ENCODE measurements around the gene SMC1B. TPM values are rescaled to one million over a fixed set of nuclear protein-coding genes. Genes with fewer than 3 reads are reported as not detected.
"Not testable (repeated sequence)": the region's sequence is repeated elsewhere in the genome, so short reads cannot be mapped to it uniquely, and the experiment has no call there.

The SMC1B gene
- total RNA-seq (2014; rRNA removed) = not detected in 2 replicates
- polyA plus RNA-seq (2012) = not detected

GRCh38 chr22:45413368-45414211 is at the start of gene SMC1B, which contains the start of gene RIBC2:
Gene SMC1B, minus strand, starts transcription at chr22:45413599. Its CDS starts 32 bp downstream, at chr22:45413567.
Gene RIBC2, plus strand, starts transcription at chr22:45413693. Its CDS starts 194 bp downstream, at chr22:45413887.
- DNase-seq (ENCODE audit: low read depth) = peak; percentile 52

- DNase-seq (ENCODE audit: low read depth) = no peak
Measured at GRCh38 chr22:45462034-45462655, 48.7 kb upstream of the SMC1B start.

- DNase-seq (ENCODE audit: low read depth) = no peak
Measured at GRCh38 chr22:45460288-45461109, 47.1 kb upstream of the SMC1B start.

- DNase-seq (ENCODE audit: low read depth) = no peak
Measured at GRCh38 chr22:45459235-45459634, 45.8 kb upstream of the SMC1B start.

- no peak for DNase-seq (ENCODE audit: low read depth)
Measured at GRCh38 chr22:45458532-45458931, 45.1 kb upstream of the SMC1B start.

- no peak for DNase-seq (ENCODE audit: low read depth)
Measured at GRCh38 chr22:45456811-45457210, 43.4 kb upstream of the SMC1B start.

- no peak for DNase-seq (ENCODE audit: low read depth)
Measured at GRCh38 chr22:45455621-45456020, 42.2 kb upstream of the SMC1B start.

GRCh38 chr22:45455212-45455611 is 41.8 kb upstream of the SMC1B start:
- DNase-seq (ENCODE audit: low read depth) = no peak

- no peak for DNase-seq (ENCODE audit: low read depth)
Measured at GRCh38 chr22:45454275-45454674, 40.9 kb upstream of the SMC1B start.

GRCh38 chr22:45453764-45454163 is 40.4 kb upstream of the SMC1B start:
- no peak for DNase-seq (ENCODE audit: low read depth)

- no peak for DNase-seq (ENCODE audit: low read depth)
Measured at GRCh38 chr22:45452565-45453379, 39.4 kb upstream of the SMC1B start.

- DNase-seq (ENCODE audit: low read depth) = no peak
Measured at GRCh38 chr22:45451972-45452371, 38.6 kb upstream of the SMC1B start.

- DNase-seq (ENCODE audit: low read depth) = peak; percentile 17
Measured at GRCh38 chr22:45450921-45451651, 37.7 kb upstream of the SMC1B start.

- no peak for DNase-seq (ENCODE audit: low read depth)
Measured at GRCh38 chr22:45450101-45450785, 36.8 kb upstream of the SMC1B start.

GRCh38 chr22:45449442-45449841 is 36.0 kb upstream of the SMC1B start:
- DNase-seq (ENCODE audit: low read depth) = not testable (repeated sequence)

- no peak for DNase-seq (ENCODE audit: low read depth)
Measured at GRCh38 chr22:45448431-45448830, 35.0 kb upstream of the SMC1B start.

- not testable (repeated sequence) for DNase-seq (ENCODE audit: low read depth)
Measured at GRCh38 chr22:45447596-45447995, 34.2 kb upstream of the SMC1B start.

GRCh38 chr22:45446216-45446615 is 32.8 kb upstream of the SMC1B start:
- no peak for DNase-seq (ENCODE audit: low read depth)

- DNase-seq (ENCODE audit: low read depth) = no peak
Measured at GRCh38 chr22:45445031-45445710, 31.8 kb upstream of the SMC1B start.
